Endothelial cell of umbilical vein (primary cell): ENCODE data around the gene STAU1.

Source experiments
- CTCF ChIP-seq, 2 donors: IDR thresholded peaks; 1 replicate in 1 of 2; 2 replicates in 1 of 2; pipeline ENCODE4 v1.5.1; 2011; ENCODE audit warnings: low read length in 2 of 2, mild to moderate bottlenecking in 2 of 2, moderate library complexity in 2 of 2, control low read depth in 1 of 2, inconsistent platforms in 1 of 2, low read depth in 1 of 2; ENCODE audit not compliant: insufficient read depth in 1 of 2; ENCODE audit errors: extremely low read depth in 1 of 2
- MYC ChIP-seq: IDR thresholded peaks from one replicate; pipeline ENCODE4 v1.6.1; 2011; ENCODE audit warnings: mild to moderate bottlenecking, low read depth, low read length
- POLR2AphosphoS5 ChIP-seq: IDR thresholded peaks from 2 replicates; pipeline ENCODE4 v1.6.1; 2012; ENCODE audit warnings: low read depth, mild to moderate bottlenecking, control low read depth, low read length, moderate library complexity; ENCODE audit not compliant: insufficient read depth

- TF ChIP-seq POLR2AphosphoS5 (no peak), CTCF (IDR thresholded peaks at IDR 0.05; ENCODE audit: extremely low read depth in 1 of 2, insufficient read depth in 1 of 2, low read depth in 1 of 2, low read length in 2 of 2) (no peak), MYC (no peak)
These were observed 68.1 kb downstream of the STAU1 start for GRCh38 chr20:49119988-49120387.
